Activated CD4-positive, alpha-beta T cell treated with anti-CD3 and anti-CD28 coated beads for 1 hour (primary cell): Measurements from ENCODE around the gene DSCAML1.

Experiments used
- DNase-seq: peaks from one replicate; pipeline ENCODE4 v3.0.0-alpha.2; 2020

DSCAML1 gene

GRCh38 chr11:117654281-117655255, 142.4 kb downstream of the DSCAML1 start:
- no peak for DNase-seq

- no peak for DNase-seq
These were observed 144.5 kb downstream of the DSCAML1 start for GRCh38 chr11:117652521-117652920.

- no peak for DNase-seq
These were observed 147.5 kb downstream of the DSCAML1 start for GRCh38 chr11:117649296-117650055.

DNA sequence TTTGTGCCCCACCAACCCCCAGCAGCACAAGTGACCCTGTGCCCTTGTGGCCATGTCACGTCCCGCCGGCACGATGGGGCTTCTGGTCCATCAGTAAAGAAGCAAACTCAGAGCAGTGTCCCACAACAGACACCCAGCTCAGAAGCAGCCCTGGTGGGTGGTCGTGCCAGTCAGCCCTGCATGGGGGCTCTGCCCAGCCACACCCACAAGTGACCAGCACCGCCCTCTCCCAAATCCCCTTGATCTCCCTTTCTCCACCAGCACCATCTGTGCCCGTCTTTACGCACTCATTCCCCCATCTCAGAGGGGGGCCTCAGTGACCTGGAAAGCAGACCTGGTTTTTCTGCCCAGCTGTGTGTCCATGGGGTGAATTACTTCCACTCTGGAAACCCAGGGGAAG, 149.1 kb downstream of the DSCAML1 start:
- DNase-seq, result no peak

- no peak for DNase-seq
These were observed 149.8 kb downstream of the DSCAML1 start for GRCh38 chr11:117647207-117647606.

- no peak for DNase-seq
These were observed 150.6 kb downstream of the DSCAML1 start for GRCh38 chr11:117646411-117646810.

DNA sequence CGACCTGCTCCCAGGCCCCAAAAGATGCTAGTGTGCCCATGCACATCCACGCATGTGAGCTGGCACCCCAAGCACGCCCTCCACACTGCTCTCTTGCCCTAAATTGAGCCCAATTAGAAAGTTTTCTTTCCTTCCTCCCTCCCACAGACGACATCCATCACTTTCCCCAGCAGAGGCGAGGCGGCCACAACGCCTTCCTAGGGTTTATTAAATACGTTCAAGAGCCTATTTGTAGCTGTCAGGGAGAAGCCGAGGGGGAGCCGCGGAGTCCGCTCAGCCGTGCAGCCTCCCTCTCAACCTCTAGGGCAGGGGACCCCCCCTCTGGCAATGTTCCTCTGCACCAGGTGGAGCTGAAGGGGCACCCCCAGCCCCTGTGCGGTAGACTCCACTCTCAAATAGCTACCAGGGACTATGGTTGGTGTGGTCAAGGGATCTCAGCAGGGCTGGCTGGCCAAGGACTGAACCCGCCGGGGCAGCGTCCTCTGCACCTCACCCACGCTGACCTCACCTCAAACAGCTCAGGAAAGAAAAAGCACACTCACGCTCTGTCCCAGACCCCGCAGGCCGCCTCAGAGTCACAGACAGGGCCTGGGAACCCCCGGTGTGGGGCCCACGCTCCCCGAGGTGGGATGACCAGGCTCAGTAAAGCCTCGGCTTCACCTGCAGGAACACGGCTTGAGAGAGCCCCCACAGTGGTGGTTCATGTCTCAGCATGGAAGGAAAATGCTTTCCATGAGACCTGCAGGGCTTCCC, 152.4 kb downstream of the DSCAML1 start:
- no peak for DNase-seq

- DNase-seq, result no peak
These were observed 153.3 kb downstream of the DSCAML1 start for GRCh38 chr11:117643606-117644300.

DNA sequence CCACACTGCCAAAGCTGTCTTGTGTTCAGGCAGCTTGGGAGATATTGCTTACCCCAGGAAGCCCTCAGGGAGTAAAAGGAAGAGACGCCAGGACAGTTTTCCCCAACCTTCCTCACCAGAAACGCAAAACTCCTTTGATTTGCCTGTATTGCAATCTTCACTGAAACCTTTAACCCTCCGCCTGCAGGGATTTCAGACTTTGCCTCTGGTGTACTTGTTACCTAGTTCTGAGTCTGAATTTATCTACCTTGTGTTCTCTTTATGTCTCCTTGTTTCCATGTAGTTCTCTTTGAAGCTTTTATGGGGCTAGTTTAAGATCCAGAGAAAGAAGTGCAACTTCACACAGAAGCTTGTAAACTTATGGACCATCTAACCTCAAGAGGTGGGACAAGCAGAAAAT, 154.2 kb downstream of the DSCAML1 start:
- no peak for DNase-seq

DNA sequence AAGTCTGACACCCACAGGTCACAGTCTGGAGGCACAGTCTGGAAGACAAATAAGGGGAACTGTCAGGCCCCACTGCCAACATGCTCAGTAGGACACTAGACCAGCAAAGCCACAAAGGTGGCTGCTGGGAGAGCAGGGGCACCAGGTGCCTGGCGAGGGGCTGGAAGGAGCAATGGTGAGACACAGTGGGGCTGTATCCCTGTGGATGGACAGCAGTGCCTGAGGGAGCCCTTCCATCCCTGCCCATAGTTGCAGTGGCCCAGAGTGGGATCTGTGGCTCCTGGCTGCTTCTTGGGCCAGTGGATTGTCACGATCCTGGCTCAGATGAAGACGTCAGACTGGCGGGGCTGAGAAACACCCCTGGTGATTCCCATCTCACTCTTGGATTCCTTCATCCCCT, 154.6 kb downstream of the DSCAML1 start:
- no peak for DNase-seq

DNA sequence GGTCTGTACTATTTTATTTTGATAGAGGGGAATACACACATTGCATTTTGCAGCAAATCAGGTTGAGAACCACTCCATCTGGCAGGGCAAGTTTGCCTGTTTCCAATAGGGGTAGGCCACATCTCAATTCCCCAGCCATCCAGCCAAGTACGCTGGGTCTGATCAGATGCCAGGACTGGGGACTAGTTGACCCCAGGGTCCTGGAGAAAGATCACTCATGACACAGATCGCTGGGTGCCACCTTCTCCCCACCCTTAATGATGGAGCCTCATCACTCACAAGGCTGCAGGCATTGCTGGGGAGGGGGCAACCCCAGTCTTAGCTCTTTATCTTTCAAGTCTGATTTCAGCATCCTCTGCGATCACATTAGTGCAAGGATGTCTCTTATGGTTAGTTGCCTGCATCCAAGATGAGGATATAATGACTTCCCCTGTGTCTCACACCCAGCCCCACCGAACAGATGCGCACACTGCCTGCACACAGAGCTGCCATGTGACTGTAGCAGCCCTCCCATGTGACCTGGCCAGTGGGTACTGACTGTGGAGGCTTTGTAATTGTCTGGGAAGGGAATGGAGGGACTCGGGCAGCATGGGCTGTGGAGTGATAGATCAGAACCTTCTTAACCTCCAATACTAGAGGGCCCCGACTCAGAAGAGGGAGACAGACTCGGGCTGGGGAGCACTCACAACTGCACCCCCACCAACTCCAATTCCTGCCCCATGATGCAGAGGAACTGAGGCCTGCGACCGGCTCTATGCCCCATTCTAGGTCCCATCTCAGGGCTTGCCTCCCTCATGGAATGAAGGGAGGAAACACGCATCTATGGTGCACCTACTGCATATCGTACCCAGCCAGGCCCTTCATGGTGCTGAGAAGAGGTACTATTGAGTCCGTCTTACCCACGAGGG, 155.8 kb downstream of the DSCAML1 start:
- DNase-seq, result no peak

DNA sequence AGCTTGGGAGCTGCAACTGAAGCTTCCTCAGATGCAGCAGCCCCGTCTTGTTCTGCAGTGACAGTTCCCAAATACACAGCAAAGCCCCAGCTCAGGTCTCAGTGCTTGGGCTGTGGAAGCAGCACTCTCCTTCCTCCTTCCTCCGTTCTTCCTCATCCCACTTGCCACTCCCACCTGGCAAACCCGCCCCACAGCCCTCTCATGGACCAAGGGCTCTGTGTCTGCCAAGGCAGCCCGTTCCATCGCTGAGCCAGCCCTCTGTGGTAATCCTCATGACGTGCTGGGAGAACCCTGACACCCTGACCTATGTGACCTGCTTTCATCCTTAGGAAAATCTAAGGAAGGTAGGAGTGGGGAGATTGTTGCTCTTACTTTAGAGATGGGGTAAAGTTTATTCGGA, 157.0 kb downstream of the DSCAML1 start:
- DNase-seq, result no peak

GRCh38 chr11:117639601-117640000, 157.4 kb downstream of the DSCAML1 start:
- DNase-seq, result no peak

DNA sequence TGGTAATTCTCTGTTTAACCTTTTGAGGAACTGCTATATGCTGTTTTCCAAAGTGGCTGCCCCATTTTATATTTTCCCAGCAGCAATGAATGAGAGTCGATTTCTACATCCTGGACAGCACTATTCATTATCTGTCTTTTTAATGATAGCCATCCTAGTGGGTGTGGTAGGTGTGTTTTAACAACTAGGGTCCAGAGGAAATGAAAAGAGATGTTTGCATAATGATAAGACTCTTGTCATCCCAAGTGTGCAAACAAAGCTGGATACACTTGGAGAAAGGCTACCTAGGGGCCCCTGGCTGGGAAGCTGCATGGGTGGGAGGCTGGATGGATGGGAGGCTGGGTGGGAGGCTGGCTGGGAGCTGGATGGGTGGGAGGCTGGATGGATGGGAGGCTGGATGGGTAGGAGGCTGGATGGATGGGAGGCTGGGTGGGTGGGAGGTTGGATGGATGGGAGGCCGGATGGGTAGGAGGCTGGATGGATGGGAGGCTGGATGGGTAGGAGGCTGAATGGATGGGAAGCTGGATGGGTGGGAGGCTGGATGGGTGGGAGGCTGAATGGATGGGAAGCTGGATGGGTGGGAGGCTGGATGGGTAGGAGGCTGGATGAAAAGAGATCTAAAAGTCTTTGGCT, 158.0 kb downstream of the DSCAML1 start:
- DNase-seq, result no peak

DNA sequence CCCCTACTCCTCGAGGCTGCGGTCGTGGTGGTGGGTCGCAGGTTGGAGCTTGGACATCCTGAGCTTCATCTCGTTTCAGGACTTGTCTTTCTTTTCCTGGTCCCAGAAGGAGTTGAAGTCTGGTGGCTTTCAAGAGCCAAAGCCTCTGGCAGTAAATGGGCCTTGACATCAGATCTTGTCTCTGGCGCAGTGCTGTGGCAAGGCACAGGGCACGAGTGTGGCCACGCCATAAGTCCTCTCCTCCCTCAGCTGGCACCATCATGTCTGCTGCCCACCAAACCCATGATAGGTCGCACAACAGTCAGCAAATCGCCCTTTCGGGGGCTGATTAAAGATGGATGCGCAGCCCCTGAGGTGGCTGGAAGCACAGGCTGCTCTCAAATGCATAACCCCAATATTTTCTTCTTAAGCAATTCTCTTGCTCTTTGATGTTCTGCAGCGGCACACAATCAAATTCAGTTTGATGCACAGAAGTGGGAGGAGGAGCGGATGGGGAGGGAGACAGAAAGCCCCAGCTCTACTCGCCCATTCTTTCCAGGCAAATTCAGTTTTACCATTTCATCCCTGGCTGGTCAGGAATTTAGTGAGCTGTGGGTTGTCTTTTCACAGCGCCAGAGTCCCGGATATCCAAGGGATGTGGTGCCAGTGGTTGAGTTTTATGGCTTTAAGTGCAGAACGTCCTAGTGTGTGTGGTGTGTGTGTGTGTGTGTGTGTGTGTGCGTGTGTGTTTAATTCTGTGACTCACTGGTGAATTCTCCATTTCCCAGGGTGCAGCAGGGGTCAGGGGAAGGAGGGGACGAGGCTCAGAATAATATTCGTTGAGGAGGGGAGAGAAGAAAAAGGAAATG, 162.0 kb downstream of the DSCAML1 start:
- no peak for DNase-seq

DNA sequence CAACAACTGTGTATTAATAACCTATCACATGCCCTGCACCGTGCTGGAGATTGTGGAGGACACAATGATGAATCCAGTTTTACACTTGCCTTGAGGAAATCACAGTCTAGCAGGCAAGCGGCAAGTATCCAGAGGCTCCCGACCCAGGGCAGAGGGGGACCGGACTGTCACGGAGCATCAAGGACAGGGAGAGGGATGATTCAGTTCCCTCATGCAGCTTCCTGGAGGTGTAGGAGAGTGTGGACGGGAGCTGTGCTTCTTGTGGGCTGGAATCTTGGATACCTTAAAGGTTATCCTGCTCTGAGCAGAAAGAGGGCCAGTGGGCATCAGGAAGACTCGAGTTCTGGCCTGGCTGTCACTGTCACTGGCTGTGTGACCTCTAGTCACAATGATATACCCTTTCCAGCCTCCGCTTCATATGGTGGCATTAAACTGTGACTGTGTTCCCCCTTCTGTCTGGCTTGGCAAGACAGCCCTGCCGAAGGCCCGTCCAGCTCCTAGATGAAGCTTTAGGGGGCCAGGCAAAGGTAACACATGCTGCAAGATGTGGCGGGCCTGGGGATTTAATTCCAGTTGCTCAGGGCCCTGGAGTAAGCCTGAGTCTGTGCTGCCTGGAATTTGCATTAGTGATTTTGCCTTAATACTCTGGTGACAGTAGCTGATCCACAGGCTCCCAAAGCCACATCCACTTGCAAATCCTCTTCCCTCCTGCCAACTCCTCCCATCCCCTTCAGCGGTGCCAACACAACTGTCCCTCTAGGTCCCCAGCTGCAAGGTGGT, 162.8 kb downstream of the DSCAML1 start:
- no peak for DNase-seq

- DNase-seq, result no peak
These were observed 163.7 kb downstream of the DSCAML1 start for GRCh38 chr11:117633186-117633754.

GRCh38 chr11:117632306-117632705, 164.7 kb downstream of the DSCAML1 start:
- no peak for DNase-seq
